Regular cardiac myocyte (primary cell): ENCODE data around the gene ZNF655. TPM values are rescaled to one million over a fixed set of nuclear protein-coding genes. Genes with fewer than 3 reads are reported as not detected.

Experiments used
- total RNA-seq: library from RNA; depleted of rRNA; stranded (reverse); fragments of >200 nt; gene quantifications from 2 replicates; pipeline ENCODE4 v1.2.3, GENCODE V29; 2014

Gene ZNF655, protein sequence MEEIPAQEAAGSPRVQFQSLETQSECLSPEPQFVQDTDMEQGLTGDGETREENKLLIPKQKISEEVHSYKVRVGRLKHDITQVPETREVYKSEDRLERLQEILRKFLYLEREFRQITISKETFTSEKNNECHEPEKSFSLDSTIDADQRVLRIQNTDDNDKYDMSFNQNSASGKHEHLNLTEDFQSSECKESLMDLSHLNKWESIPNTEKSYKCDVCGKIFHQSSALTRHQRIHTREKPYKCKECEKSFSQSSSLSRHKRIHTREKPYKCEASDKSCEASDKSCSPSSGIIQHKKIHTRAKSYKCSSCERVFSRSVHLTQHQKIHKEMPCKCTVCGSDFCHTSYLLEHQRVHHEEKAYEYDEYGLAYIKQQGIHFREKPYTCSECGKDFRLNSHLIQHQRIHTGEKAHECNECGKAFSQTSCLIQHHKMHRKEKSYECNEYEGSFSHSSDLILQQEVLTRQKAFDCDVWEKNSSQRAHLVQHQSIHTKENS
- total RNA-seq = 45.1 and 46.8 TPM in 2 replicates

DNA sequence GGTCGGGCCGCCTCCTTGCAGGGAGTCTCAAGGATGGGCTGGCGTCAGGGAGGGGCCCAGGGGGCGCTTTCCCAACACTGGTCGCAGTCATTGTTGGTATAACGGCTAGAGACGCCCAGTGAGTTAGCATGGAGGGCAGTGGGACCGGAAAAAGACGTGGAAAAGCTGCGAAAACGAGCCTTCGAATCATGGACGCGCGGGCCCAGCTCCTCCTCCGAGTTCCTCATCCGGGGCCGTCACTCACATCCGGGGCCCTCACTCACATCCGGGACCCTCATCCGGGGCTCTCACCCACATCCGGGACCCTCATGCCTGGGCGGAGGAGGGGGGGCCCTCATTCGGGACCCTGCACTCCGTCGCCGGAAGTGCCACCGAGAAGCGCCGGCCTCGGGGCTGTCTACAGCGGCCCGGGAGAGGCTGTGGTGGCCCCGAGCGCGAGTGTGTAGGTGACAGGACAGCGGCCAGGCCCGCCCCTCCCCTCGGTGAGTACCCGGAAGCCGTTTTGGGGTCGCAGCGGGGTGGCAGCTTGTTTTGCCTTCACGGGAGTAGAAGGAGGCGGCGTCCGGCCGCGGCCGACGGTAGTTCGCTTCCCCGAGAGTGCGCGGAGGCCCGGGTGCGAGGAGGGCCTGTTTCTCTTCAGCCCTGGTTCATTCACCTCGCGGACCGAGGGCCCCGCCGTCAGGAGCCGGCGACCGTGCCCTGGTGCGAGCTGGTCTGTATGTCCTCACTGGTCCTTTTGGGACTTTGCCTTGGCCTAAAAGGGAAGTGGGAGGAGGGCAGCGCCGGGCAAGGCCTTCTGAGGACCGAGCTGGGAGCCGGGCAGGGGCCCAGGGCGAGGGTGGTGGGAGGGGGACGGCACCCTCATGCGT, at the start of gene ZNF655:
ZNF655 (plus strand) TSS at position 337 of the 869 bp plus-strand sequence. CDS start 1,918 bp downstream, outside the sequence.

DNA sequence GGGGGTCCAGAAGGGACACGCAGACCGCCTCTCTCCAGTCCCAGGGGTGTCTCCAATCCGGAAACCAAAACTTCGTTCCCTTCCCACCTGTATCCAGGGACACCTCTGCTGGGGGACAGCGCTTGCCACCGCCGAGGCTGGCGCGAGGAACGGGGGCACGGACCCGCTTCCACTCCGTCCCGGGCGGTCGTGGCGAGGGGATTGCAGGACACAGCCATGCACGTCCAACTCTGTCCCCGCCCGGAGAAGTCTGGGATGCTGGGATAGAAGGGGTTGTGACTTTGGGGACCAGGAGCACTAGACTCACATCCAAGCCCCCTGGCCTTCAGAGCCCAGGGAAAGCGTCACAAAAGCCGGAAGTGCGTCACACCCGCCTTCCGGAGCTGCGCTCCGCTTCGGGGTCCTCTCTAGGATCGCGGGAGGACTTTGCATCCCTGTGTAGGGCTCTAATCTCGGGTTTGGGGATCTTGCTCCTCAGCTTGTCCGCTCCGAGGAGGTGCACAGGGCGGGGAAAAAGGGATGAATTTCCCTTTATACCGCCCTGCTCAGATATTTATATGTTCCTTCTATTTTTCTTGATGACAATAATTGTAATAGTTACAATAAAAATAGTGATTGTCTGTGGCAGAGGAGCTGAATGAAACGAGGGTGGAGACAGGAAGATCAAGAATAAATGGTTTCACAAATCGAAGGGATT, 6.5 kb upstream of the ZNF655 start, which contains the start of gene FAM200A:
FAM200A (minus strand) TSS at position 348 of the 697 bp plus-strand sequence. CDS start 3,707 bp downstream, outside the sequence.

DNA sequence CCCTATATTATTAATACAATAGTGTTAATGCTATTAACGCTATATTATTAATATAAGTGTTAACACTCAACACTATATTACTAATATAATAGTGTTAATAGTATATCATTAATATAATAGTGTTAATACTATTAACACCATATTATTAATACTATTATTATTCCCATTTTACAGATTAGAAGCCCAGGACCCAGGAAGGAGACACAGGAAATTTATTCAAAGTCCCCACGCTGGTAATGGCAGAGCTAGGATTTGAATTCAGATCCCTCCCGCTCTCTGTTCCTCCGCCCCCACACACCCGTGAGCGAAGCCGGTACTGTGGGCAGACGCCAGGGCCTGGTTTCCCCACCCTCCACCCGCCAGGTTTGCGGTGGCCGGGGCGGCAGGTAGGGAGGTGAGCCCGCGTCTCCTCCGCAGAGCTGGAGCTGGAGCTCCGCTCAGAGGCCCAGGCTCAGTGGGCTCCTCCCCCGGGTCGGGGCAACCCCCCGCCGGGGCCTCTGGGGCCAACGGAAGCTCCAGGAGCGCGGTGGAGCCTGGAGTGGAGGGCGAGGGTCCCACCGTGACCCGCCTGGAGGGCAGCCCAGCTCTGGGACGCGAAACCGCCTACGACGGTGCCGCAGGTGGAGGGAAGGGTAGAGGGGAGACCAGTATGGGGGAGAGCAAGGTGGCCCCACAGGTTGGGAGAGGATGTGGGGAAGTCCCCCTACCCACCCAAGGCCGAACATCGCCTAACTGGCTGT, 39.5 kb downstream of the ZNF655 start, which contains the start of gene TMEM225B:
TMEM225B (plus strand) TSS at position 506 of the 740 bp plus-strand sequence. CDS start 6,122 bp downstream, outside the sequence.

DNA sequence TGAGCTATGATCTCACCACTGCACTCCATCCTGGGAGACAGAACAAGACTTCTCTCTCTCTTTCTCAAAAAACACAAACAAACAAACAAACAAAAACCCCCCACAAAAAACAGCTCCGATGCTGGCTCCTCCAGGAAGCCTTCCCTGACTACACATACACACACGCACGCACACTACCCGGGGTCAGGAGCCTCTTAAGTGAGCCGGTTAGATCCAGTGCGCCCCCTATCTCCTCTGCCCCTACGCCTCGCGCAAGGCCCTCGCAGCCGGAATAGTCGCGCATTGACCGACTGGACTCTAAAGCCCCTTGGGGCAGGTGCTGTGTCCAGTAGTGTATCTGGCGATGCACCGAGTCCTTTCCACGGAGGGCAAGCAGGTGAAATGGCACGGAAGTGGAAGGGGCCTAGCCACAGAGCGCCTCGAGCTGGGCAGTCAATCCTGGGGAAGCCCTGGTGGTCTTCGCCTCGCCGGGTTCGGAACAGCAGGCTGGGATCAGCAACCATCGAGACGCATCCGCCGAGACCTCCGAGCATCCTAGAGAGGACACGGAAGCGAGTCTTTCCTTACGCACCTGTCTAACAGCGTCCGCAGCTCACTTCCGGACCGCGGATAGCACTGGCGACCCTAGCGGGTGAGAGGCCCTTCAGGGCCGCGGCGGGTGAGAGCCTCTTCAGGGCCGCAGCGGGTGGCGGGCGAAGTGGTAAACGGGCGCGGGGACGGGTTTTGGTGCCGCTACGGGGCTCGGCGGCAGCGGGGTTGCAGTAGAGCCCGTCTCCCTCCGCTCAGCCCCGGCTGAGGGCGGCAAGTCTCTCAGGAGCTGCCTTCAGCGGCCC, 58.1 kb downstream of the ZNF655 start, which contains the start of gene ZSCAN25:
ZSCAN25 (plus strand) TSS at position 588 of the 833 bp plus-strand sequence. CDS start 2,661 bp downstream, outside the sequence.

Other genes starting within 250 kb of the ZNF655 start
- gene ARPC1A, start 232.7 kb upstream of the ZNF655 start, total RNA-seq = 159 and 379 TPM in 2 replicates
- gene ARPC1B, start 183.9 kb upstream of the ZNF655 start, total RNA-seq = 193 and 433 TPM in 2 replicates
- 37.2 and 106 TPM in 2 replicates for gene PDAP1, start 150.0 kb upstream of the ZNF655 start, total RNA-seq
- gene BUD31, start 149.7 kb upstream of the ZNF655 start, total RNA-seq = 80.6 and 143 TPM in 2 replicates
- 7.6 and 9.2 TPM in 2 replicates for gene PTCD1, start 119.8 kb upstream of the ZNF655 start, total RNA-seq
- 33.9 and 36.1 TPM in 2 replicates for gene CPSF4, start 119.7 kb upstream of the ZNF655 start, total RNA-seq
- gene ATP5MF, start 92.5 kb upstream of the ZNF655 start, total RNA-seq = 825 and 857 TPM in 2 replicates
- gene ZNF789, start 85.8 kb upstream of the ZNF655 start, total RNA-seq = 4.2 and 4.8 TPM in 2 replicates
- gene ZNF394, start 58.4 kb upstream of the ZNF655 start, total RNA-seq = 30.2 and 36.2 TPM in 2 replicates
- 11.5 and 11.8 TPM in 2 replicates for gene ZKSCAN5, start 54.0 kb upstream of the ZNF655 start, total RNA-seq
- gene FAM200A, start 6.5 kb upstream of the ZNF655 start, total RNA-seq = 7.0 and 7.7 TPM in 2 replicates
- under 0.01 and 0.85 TPM in 2 replicates for gene TMEM225B, start 39.6 kb downstream of the ZNF655 start, total RNA-seq
- 7.3 and 10.2 TPM in 2 replicates for gene ZSCAN25, start 58.3 kb downstream of the ZNF655 start, total RNA-seq
- under 0.01 TPM in 1 of 2 replicates, not detected in the other for gene CYP3A5, start 121.4 kb downstream of the ZNF655 start, total RNA-seq
- not detected in 2 replicates for gene CYP3A7, start 176.6 kb downstream of the ZNF655 start, total RNA-seq
- gene CYP3A4, start 225.5 kb downstream of the ZNF655 start, total RNA-seq = not detected in 2 replicates